Measurements from ENCODE around the gene CHAD.
"Not testable (repeated sequence)": the region's sequence is repeated elsewhere in the genome, so short reads cannot be mapped to it uniquely, and the experiment has no call there.

The CHAD gene

GRCh38 chr17:50493744-50494143, 25.1 kb upstream of the CHAD start:
- no peak for DNase-seq

- DNase-seq = no peak
Observed at GRCh38 chr17:50492214-50492613, 23.5 kb upstream of the CHAD start.

GRCh38 chr17:50491505-50491904, 22.8 kb upstream of the CHAD start:
- DNase-seq = no peak

GRCh38 chr17:50488880-50489279, 20.2 kb upstream of the CHAD start:
- no peak for DNase-seq

GRCh38 chr17:50487213-50488096, 18.8 kb upstream of the CHAD start:
- DNase-seq = no peak

GRCh38 chr17:50484386-50485155, 15.9 kb upstream of the CHAD start:
- no peak for DNase-seq

GRCh38 chr17:50483266-50483665, 14.6 kb upstream of the CHAD start:
- DNase-seq = no peak

GRCh38 chr17:50482516-50482915, 13.8 kb upstream of the CHAD start:
- peak; percentile 53 for DNase-seq

GRCh38 chr17:50482110-50482509, 13.4 kb upstream of the CHAD start:
- no peak for DNase-seq

GRCh38 chr17:50481648-50482047, 13.0 kb upstream of the CHAD start:
- DNase-seq = no peak

GRCh38 chr17:50480854-50481490, 12.3 kb upstream of the CHAD start:
- no peak for DNase-seq

- DNase-seq = no peak
Observed at GRCh38 chr17:50480142-50480764, 11.6 kb upstream of the CHAD start.

- peak; percentile 51 for DNase-seq
Observed at GRCh38 chr17:50479522-50480141, 11.0 kb upstream of the CHAD start.

GRCh38 chr17:50478391-50479381, 10.0 kb upstream of the CHAD start, which contains the start of gene RSAD1:
Gene RSAD1, plus strand, starts transcription at chr17:50478860. Its CDS starts 25 bp downstream, at chr17:50478885.
- DNase-seq = peak; percentile 83

- DNase-seq = no peak
Observed at GRCh38 chr17:50477976-50478375, 9.3 kb upstream of the CHAD start.

GRCh38 chr17:50476545-50477315, 8.1 kb upstream of the CHAD start:
- no peak for DNase-seq

- not testable (repeated sequence) for DNase-seq
Observed at GRCh38 chr17:50475775-50476544, 7.3 kb upstream of the CHAD start.

GRCh38 chr17:50475362-50475761, 6.7 kb upstream of the CHAD start:
- DNase-seq = no peak

GRCh38 chr17:50474523-50474922, 5.8 kb upstream of the CHAD start:
- DNase-seq = no peak

GRCh38 chr17:50473901-50474300, 5.2 kb upstream of the CHAD start:
- no peak for DNase-seq

Data from activated effector memory CD4-positive, alpha-beta T cell treated with Interleukin-2 at 50 U/mL for 16 hours (primary cell).